OCI-LY3 (cell line): ENCODE results near the gene CCDC74B.

ENCODE experiments used
- EZH2phosphoT487 ChIP-seq: fragments of 200-600 bp; shearing (Covaris generic); IDR thresholded peaks from 2 replicates; pipeline ENCODE4 v1.6.1; 2018; ENCODE audit warnings: antibody characterized with exemption, mixed run types, low read depth
- TF ChIP-seq, protein P1 (sequence below): fragments of 200-600, 300-600 bp; sonication (generic); IDR thresholded peaks from 2 replicates; pipeline ENCODE4 v1.5.1; 2014; ENCODE audit warnings: antibody characterized with exemption, low read length, low read depth

DNA sequence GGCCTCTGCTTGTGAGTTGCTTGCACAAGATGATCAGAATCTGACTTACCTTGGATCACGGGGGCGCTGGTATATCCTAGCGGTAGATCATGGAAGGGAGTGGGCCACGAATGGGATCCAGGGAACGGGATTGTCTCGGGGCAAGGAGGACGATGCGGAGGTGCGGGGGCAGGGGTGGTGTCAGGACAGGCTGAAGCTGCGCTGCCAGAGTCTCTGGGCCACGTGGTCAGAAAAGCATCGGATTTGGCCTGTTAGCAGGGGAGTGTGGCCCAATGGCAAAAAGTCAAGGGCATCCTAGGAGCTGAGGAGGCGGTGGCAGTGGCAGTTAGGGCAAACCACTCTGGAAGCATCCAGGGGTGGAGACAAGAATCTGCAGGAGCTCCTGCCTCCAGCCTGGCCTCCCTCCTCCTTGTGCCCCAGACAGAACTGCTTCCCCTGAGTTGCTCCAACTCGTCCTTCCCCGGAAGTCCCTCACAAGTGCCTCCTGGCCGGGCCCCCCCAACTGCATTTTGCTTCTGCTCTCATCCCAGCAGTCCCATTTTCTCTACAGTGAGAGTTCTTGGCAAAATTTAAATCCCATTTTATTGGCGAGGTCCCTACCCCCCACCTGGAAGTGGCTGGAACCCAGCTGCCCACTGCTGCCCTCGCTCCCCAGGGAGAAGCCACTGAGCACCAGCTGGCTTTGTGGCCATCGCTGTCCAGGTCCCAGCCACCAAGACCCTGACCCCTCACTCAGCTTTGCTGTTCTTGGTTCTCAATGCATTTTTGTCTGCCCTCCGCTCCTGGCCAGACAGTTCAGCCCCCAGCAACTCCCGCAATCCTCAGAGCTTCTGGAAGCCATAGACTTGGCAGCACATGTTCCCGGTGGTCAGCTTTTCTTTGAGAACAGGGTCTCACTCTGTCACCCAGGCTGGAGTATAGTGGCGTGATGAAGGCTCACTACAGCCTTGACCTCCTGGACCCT lies 5.6 kb upstream of the CCDC74B start:
- TF ChIP-seq, protein P1, sequence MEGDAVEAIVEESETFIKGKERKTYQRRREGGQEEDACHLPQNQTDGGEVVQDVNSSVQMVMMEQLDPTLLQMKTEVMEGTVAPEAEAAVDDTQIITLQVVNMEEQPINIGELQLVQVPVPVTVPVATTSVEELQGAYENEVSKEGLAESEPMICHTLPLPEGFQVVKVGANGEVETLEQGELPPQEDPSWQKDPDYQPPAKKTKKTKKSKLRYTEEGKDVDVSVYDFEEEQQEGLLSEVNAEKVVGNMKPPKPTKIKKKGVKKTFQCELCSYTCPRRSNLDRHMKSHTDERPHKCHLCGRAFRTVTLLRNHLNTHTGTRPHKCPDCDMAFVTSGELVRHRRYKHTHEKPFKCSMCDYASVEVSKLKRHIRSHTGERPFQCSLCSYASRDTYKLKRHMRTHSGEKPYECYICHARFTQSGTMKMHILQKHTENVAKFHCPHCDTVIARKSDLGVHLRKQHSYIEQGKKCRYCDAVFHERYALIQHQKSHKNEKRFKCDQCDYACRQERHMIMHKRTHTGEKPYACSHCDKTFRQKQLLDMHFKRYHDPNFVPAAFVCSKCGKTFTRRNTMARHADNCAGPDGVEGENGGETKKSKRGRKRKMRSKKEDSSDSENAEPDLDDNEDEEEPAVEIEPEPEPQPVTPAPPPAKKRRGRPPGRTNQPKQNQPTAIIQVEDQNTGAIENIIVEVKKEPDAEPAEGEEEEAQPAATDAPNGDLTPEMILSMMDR: no peak
- TF ChIP-seq EZH2phosphoT487: no peak
